Right atrium auricular region (tissue), 2 donors: ENCODE data around the gene HOXA1. TPM values are rescaled to one million over a fixed set of nuclear protein-coding genes. Genes with fewer than 3 reads are reported as not detected.
A peak's percentile ranks its signal among the peaks of the same experiment; 100 is the strongest.

Source experiments
- DNase-seq: peaks from one replicate; pipeline ENCODE4 v3.0.0-alpha.2; 2019; ENCODE audit warnings: low spot score
- H3K27ac ChIP-seq, 2 donors: fragments of 200-600 bp; sonication (generic); 1 replicate in 1 of 2; 2 replicates in 1 of 2; pipeline ENCODE4 v1.5.1; 2016 to 2019
- H3K27me3 ChIP-seq, 2 donors: fragments of 200-600 bp; sonication (generic); one replicate each; pipeline versions ENCODE4 v1.5.1 to v1.6.0; 2017 to 2019
- H3K36me3 ChIP-seq: fragments of 200-600 bp; sonication (generic); one replicate; pipeline ENCODE4 v1.5.1; 2016
- H3K4me1 ChIP-seq, 2 donors: fragments of 200-600 bp; sonication (generic); one replicate each; pipeline versions ENCODE4 v1.5.1 to v1.6.0; 2017 to 2019
- H3K4me3 ChIP-seq, 2 donors: fragments of 200-600 bp; sonication (generic); 1 replicate in 1 of 2; 2 replicates in 1 of 2; pipeline ENCODE4 v1.5.1; 2017 to 2019; ENCODE audit warnings: mild to moderate bottlenecking in 1 of 2, moderate library complexity in 1 of 2
- H3K9me3 ChIP-seq, 2 donors: fragments of 200-600 bp; sonication (generic); one replicate each; pipeline ENCODE4 v1.5.1; 2019
- CTCF ChIP-seq, 2 donors: fragments of 200-600 bp; sonication (generic); IDR thresholded peaks; one replicate each; pipeline ENCODE4 v1.5.1; 2019; ENCODE audit warnings: antibody characterized with exemption in 2 of 2
- total RNA-seq, 2 donors: library from RNA; depleted of rRNA; stranded (reverse); fragments of >200 nt; gene quantifications; one replicate each; pipeline ENCODE4 v1.1.0, GENCODE V29; 2016

Gene HOXA1
- total RNA-seq, 2 donors from 2014 or later: 0.20 TPM; not detected in 1

- no peak for TF ChIP-seq CTCF (IDR thresholded peaks at IDR 0.05)
- peaks cover 0 to 38% of the 10 kb centered on the region in 2 donors for H3K4me1 ChIP-seq
- peak within 1 kb of the TSS; percentile 39 to 55 for H3K27ac ChIP-seq
- peaks cover 30 to 69% of the 10 kb centered on the region in 2 donors for H3K27me3 ChIP-seq
- DNase-seq: no peak
- H3K9me3 ChIP-seq: no peaks in the 10 kb centered on the region
- H3K4me3 ChIP-seq: peak within 1 kb of the TSS; percentile 19 to 32
- H3K36me3 ChIP-seq: no peaks in the 10 kb centered on the region
Measured at GRCh38 chr7:27102581-27103442, 7.0 kb upstream of the HOXA1 start, which contains the start of gene HOXA2. Gene HOXA2 (minus strand): TSS chr7:27102683. CDS start chr7:27102500, 183 bp downstream.

- H3K4me1 ChIP-seq: peaks cover 0 to 40% of the 10 kb centered on the region in 2 donors
Measured at GRCh38 chr7:27101957-27102580, 6.3 kb upstream of the HOXA1 start.

DNA sequence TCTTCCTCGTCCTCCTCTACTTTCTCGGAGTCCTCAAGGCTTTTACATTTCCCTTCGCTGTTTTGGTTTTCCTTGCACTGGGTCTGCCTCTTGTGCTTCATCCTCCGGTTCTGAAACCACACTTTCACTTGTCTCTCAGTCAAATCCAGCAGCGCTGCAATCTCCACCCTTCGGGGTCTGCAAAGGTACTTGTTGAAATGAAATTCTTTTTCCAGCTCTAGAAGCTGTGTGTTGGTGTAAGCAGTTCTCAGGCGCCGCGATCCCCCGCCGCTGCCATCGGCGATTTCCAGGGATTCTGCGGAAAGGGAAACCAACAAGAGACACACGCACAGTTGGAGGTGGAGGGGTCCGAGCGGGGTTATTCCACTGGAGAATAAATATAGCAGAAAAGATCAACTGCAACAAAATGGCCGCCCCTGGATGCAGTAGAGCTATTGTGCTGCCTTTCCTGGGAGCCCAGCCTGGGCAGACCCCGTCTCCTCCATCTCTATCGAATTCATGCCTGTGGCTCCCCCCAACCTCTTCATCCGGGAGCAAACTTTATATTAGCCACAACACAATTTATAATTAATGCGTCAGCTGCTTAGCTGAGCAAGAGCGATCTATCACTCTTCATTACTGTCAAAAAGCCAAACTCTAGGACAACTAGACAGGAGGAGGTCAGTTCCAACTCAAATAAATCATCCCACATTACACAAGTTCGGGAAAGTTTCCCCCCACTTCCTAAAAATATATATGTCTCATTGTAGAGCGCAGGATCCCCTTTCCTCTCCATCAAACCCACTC lies 5.6 kb upstream of the HOXA1 start:
- peak overlapping the region in 1 of 2 donors; percentile 33 for H3K27ac ChIP-seq
- DNase-seq: no peak

More at GRCh38 chr7:27101957-27102580, 6.3 kb upstream of the HOXA1 start:
- peak overlapping the region; percentile 1 to 32 for H3K4me3 ChIP-seq
- H3K27me3 ChIP-seq: peaks cover 37 to 72% of the 10 kb centered on the region in 2 donors
- no peak for DNase-seq
- no peaks in the 10 kb centered on the region for H3K9me3 ChIP-seq
- peak overlapping the region in 1 of 2 donors; percentile 42 for H3K27ac ChIP-seq
- H3K36me3 ChIP-seq: no peaks in the 10 kb centered on the region
- no peak for TF ChIP-seq CTCF (IDR thresholded peaks at IDR 0.05)

GRCh38 chr7:27100694-27101170 lies 4.9 kb upstream of the HOXA1 start:
- Histone ChIP-seq H3K27ac (peak overlapping the region in 1 of 2 donors; percentile 33), H3K27me3 (peaks cover 37 to 67% of the 10 kb centered on the region in 2 donors)

More for the DNA sequence above, 5.6 kb upstream of the HOXA1 start:
- H3K36me3 ChIP-seq: no peaks in the 10 kb centered on the region
- H3K9me3 ChIP-seq: no peaks in the 10 kb centered on the region
- no peak for TF ChIP-seq CTCF (IDR thresholded peaks at IDR 0.05)
- H3K4me3 ChIP-seq: peak overlapping the region in 1 of 2 donors; percentile 32
- peaks cover 0 to 42% of the 10 kb centered on the region in 2 donors for H3K4me1 ChIP-seq
- H3K27me3 ChIP-seq: peaks cover 37 to 70% of the 10 kb centered on the region in 2 donors

More at GRCh38 chr7:27100694-27101170, 4.9 kb upstream of the HOXA1 start:
- H3K4me3 ChIP-seq: peak overlapping the region in 1 of 2 donors; percentile 32
- no peak for DNase-seq
- TF ChIP-seq CTCF (IDR thresholded peaks at IDR 0.05): no peak
- H3K4me1 ChIP-seq: peaks cover 0 to 48% of the 10 kb centered on the region in 2 donors
- H3K36me3 ChIP-seq: no peaks in the 10 kb centered on the region
- H3K9me3 ChIP-seq: no peaks in the 10 kb centered on the region
